Stimulated activated CD8-positive, alpha-beta memory T cell treated with anti-CD3 and anti-CD28 coated beads, Interleukin-12 subunit alpha, Interleukin-12 subunit beta, amount 100 ng/mL, for 4 hours (primary cell): ENCODE measurements around the gene MACF1.

Experiments used
- DNase-seq: peaks from one replicate; pipeline ENCODE4 v3.0.0-alpha.2; 2020; ENCODE audit warnings: low read depth

The MACF1 gene

DNA sequence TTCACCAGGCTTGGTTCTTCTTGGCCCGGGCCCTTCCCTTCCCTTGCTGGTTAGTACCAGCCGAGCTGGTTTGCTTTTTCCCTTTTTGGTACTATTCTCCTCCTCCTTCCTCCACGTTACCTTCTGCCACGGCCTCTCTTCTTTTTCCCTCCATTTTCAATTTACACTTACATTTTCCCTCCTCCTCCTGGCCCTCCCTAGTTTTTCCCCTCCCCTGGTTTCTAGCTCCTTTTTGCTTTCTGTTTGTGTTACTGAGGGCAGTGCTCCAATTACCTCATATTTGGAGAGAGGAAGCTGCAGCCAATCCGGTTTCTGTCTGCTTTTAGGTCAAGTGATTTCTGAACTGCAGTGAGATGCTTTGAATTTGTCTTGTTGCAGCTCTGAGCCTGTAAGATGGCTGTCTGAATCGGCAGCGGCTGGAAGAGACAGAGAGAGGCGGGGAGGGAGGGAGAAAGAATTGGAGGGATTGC is 63.7 kb downstream of the MACF1 start:
- no peak for DNase-seq

DNA sequence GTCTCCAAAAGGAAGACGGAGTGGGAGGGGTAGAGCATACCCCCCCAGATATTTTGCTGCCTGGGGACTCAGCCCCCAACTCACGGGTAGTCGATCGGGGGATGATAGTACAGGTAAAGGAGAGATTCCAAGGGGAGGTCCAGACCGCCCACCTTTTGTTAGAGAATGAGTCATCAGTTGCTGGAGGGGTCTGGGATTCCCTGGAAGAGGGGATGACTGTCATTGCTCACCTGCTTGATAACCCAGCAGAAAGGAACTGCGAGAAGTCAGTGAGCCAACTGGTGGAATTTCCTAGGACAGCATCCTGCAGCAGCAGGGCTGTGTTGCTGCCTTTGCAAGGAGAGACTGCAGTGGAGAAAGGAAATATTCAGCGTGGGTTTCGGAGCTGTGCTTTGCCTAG is 64.4 kb downstream of the MACF1 start:
- no peak for DNase-seq

DNA sequence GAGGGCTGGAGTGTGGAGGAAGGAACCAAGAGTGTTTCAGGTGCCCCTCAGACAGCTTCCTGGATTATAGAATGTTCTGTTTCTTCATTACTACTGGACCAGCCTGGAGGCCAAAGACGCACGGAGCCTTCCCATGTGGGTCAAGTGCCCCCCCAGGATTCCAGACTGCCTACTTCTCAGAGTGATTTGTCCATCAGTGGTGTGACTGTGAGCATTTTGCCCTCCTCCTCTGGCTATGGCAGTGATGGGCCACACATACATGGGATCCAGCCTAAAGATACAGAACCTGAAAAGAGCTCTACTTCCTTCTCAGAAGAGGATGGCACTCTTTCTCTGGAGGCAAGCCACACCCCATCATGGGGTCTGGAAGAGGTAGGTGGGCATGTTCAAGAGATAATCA is 64.9 kb downstream of the MACF1 start:
- no peak for DNase-seq

DNA sequence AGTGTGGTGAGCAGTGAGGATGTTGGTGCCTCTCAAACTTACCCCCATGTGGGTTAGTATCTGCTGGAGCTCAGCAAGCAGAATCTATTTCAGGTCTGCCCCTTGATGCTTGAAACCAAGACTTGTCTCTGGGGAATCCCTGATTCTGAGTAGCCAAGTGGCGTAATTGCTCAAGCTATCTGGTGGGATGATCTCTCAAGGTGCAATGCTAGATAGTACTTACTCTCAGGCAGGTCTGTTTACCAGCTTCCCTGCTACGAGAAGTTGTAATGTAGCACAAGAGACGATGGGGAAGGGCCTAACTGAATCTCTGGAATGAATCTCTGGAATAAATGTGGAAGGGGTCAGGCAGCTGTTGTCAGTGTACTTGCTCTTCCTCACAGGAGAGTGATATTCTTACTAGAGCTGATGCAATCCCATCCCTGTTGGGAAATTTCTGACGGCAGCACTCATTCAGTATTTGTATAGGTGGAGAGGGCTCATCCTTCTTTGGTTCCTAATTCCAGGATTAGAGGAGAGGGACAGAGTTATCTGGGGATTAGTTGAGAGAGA is 65.4 kb downstream of the MACF1 start:
- DNase-seq = no peak

DNA sequence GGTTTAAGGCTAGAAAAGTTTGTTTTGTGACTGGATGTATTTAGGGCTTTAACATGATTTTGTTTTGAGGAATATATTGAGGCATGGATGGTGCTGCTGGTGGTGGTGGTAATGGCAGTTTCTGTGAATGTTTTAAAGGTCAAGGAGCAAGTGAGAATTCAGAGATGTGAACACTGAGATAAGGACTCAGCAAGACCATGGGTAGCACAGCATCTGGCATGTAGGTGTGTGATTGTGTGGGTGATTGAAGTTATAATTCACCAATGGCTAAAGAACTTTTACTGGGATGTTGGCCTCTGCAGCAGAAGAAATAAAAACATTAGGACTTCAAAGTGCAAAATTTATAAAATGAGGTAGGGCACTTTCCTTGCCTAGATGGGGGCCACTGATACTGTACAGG is 65.9 kb downstream of the MACF1 start:
- DNase-seq = no peak

DNA sequence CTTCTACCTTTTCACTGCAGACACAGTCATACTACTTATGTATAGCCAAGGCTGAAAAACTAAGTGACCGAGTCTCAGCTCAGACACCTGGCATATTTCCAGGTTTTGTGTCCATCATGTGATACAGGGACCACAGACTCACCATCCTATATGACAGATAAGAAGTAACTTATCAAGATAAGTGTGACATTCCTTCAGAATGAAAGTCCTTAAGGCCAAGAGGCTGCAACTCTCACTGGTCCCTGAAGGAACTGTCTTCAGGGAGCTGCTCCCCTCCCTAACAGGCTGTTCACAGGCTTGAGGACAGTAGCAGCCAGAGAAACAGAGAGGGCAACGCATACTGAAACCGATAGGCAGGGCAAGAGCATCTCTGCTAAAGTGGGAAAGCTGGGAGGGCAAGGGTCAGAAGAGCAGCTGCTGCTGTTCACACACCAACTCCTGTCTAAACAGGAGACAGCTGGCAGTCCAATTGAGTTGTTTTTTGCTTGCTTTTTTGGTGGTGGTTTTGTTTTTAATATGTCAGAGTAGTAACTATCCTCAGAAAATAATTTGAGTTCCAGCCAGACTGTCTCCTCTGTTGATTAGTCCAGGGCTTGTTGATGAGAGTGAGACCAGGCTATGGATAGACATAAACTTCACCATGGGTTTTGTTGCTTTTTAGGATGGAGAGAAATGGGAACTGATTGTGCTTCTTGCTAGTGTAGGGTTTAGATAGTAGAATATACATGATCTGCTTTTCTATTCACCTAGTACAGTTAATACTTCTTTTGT is 67.7 kb downstream of the MACF1 start:
- no peak for DNase-seq

DNA sequence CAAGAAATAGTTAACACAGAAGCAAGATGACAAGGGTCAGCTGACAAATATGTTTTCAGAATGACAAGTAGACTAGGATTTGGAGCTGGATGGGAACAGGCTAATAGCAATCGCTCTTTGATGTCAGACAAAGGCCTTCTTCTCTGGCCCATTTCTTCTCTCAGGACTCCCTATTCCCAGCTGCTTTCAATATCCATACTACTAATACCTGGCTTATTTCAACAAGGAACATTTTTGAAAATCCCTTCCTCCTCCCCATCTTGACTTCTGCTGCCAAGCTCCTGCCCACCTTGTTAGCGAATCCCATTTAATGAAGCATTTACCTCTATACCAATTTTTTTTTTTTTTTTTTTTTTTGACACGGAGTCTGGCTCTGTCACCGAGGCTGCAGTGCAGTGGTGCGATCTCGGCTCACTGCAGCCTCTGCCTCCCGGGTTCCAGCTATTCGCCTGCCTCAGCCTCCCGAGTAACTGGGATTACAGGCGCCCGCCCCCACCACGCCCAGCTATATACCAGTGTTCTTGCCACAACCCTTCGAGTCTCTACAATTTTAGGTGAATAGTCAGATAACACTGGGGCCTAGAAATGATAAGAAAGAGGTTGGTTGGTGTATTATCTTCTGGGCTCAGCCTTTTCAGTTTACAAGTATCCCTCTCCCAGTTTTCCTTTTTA is 68.4 kb downstream of the MACF1 start:
- DNase-seq = no peak

DNA sequence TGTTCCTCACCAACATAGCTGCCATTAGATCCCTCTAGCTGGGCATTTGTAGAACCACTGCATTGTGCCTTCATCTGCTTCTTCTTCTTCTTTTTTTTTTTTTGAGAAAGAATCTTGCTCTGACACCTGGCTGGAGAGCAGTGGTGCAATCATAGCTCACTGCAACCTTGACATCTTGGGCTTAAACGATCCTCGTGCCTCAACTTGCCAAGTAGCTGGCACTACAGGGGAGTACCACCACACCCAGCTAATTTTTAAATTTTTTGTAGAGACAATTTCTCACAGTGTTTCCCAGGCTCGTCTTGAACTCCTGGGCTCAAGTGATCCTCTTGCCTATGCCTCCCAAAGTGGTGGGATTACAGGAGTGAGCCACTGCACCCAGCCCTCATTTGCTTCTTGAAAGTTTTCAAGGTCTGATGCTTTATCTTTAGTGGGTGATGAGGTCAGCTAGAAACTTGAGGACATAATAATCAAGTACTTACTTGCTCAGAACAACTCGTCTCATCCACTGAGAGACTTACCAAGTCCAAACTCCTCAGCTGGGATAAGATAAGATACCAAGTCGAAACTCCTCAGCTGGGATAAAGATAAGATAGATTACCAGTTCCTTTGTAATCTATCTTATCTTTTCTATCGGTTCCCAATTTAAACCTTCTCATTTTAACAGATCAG is 71.5 kb downstream of the MACF1 start:
- no peak for DNase-seq

DNA sequence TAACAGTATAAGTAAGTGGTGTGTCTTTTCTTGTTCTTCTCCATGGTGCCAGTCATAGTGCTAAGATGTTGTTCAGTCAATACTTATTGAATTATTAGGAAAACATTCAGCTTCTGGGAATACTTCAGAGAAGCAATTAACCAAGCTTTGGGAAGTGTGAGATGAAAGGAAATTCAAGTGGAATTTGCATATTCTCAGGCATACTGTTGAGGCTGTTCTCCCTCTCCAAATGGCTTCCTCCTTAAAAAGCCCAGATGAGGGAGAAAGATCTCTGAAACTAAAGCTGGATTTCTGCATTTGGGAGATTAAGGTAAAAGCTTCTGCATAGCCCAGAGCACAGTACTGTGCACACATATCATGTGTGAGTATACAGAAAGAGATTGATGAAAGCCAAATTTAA is 73.4 kb downstream of the MACF1 start:
- no peak for DNase-seq

DNA sequence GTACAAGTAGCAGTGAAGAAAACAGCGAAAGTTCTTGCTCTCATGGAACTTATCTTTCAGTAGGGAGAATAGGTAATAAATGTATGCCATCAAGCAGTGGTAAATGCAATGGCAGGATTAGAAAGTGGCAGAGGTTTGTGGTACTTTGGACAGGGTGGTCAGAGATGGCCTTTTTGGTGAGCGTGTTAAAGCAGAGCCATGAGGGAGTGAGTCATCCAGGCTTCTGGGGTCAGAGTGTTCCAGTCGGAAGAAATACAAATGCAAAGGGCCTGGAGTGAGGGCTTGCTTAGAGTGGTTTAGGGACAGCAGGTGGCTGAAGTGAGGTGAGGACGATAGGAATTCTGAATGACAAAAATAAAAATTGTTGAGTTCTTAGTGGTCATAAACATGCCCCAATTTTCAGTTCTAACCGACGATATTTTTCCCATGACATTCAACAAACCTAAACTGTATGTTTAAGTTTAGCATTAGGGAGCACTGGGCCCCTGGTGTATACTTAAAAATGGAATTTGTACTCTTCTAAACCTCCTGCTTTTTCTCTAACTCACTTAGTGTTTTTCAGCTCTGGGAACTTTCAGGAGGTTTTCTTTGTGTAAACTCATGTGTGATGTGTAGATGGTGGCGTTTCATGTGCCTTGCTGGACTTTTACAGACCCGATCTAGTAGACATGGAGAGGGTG is 78.2 kb downstream of the MACF1 start:
- no peak for DNase-seq

DNA sequence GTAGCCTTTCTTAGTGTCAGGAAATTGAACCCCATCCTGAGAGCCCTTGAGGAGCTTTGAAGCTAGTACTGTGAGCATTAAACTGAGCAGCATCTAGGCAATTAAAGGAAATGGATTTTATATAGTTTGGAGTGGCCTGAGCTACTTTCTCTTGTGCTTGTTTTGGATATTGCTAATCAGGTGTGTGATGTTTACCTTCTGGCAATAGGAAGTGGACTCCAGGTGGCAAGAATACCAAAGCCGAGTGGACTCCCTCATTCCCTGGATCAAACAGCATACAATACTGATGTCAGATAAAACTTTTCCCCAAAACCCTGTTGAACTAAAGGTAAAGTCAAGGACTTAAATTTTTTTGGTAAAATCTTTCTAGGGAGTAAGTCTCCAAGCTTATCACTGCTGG is 79.4 kb downstream of the MACF1 start:
- DNase-seq = no peak

DNA sequence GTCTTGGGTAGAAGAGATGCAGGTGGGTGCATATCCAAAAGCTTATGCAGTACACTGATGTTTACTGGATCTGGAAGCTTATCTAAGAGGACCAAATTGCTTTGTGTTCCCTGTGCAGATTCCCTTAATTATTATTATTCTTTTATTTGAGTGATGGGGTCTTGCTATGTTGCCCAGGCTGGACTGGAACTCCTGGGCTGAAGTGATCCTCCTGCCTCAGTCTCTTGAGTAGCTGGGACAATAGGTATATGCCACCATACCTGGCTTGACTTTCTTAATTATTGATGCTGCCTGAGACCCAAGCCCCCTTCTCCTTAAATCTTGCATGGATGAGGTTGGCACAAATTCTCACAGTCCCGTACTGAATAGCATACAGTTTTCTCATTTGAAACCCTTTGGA is 83.0 kb downstream of the MACF1 start:
- no peak for DNase-seq

DNA sequence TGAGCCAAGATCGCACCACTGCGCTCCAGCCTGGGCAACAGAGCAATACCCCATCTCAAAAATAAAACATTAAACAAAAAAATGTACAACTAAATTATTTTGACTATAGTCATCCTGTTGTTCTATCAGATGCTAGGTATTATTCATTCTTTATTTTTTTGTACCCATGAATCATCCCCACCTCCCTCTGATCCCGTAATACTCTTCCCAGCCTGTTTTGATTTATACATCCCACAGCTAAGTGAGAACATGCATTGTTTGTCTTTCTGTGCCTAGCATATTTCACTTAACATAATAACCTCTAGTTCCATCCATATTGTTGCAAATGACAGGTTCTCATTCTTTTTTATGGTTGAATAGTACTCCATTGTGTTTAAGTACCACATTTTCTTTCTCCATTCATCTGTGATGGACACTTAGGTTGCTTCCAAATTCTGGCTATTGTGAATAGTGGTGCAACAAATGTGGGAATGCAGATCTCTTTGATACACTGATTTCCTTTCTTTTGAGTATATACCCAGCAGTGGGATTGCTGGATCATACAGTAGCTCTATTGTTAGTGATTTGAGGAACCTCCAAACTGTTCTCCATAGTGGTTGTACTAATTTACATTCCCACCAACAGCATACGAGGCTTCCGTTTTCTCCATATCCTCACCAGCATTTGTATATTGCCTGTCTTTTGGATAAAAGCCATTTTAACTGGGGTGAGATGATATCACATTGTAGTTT is 84.4 kb downstream of the MACF1 start:
- no peak for DNase-seq

DNA sequence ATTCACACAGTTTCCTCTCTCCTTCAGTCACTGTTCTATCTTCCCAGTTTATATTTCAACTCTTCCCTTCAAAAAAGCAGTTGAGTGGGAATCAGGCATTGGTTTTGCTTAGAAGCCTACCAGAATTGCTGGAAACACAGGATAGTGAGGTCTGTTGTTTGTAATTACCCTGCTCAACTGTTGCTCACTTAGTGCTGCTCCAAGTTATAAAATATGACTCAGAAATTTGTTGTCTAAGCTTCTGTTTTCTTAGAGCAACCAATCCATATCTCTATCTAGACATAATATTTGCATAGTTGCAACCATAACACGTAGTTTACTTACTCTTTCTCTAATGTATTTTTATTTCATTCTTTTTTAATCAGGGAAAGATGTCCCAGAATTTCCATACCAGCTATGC is 87.9 kb downstream of the MACF1 start:
- no peak for DNase-seq

DNA sequence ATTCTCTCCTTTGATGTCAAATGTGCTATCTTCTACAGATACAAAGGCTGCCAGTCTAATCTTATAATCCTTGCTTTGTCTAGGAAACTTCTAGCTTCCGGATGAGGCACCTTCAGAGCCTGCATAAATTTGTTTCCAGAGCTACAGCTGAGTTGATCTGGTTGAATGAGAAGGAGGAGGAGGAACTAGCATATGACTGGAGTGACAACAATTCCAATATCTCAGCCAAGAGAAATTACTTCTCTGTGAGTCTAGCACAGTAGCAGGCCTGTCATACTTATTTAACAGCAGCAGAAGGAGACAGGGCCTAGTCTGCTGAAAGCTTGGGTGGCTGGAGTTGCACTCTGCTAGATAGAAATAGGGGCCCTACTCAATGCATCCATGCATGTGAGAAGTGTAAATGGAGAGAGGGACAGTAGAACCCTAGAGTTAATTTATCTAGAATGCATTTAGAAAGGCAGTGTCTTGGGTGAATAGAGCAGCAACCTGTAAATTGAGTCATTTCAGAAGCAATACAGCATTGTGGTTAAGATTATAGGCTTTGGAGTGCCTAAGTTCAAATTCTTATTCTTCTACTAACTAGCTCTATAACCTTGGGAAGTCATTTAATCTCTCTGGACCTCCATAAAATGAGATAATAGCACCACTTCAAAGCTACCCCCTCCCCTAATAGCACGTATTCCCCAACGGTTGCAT is 89.0 kb downstream of the MACF1 start:
- DNase-seq = no peak

DNA sequence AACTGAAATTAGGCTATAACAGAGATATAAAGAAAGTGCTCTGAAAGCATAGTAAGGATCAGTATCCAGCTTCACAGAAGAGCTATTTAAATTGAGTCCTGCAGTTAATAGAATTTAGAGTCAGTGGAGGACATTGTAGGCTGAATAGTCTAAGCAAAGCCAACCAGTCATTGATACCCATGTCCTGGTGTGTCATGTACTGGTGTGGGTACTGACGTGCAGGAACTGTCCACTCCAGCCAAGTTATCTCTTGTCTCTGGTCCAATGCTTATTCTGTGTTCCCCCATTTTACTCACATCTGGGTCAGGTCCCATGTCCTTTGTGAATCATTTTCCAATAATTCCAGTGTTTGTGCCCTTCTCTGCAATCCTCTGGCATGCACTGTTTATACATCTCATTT is 90.0 kb downstream of the MACF1 start:
- DNase-seq = no peak

DNA sequence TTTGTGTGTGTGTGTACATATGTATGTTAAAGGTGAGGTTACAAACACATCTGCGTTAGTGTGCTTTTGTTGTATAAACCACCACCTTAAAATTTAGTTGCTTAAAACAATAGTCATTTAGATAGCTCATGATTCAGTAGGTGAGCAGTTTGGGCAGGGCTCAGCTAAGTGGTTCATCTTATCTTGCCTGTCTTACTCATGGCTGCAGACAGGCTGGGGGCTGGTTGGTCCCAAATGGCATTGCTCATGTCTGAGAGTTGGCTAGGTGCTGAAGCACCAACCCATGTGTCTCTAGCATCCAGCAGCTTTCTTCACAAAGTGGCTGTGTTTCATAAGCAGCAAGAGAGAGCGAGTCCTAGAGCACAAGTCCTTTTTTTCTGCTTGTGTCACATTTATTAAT is 91.4 kb downstream of the MACF1 start:
- DNase-seq = no peak

DNA sequence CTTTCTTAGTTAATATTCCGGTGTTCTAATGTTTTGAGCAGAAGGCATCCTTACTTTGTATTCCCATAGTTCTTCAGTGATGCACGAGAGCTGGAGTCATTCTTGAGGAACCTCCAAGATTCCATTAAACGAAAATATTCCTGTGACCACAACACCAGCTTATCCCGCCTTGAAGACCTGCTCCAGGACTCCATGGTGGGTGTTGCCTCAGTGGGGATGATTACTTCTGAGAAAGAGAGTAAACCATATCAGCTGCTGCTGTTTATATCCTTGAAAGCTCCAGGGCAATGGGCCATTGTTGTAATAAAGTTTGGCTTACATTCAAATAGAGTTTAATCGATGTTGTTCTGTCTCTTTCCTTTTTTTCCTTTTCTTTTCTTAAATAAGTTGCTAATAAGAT is 93.1 kb downstream of the MACF1 start:
- no peak for DNase-seq

DNA sequence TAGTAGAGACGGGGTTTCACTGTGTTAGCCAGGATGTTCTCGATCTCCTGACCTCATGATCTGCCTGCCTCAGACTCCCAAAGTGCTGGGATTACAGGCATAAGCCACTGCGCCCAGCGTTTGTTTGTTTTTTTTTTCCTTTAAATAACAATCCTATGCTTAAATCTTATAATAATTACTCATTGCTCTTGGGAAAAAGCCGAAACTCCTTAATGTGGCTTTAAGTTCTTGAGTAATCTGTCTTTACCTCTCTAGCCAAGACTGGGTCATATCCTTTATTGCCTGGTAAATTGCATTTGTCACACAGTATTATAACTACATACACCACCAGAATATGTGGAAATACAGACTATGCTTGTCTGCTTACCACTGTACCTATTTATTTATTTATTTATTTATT is 97.1 kb downstream of the MACF1 start:
- no peak for DNase-seq

DNA sequence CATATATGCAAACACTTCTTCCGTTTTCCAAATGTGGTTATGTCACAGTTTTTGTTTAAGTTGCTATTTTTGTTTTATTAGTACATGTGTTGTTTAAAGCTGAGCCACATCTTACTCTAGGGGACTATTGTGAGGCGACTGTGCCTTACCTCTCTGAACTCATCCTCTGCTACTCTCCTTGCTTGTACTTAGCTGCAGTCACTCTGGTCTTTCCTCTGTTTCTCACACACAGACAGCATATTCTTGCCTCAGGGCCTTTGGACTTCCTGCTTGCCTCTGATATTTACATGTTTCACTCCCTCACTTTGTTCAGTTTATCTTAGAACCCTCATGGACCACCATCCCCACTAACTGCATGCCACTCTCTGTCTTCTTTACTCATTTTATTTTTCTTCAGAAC is 101.1 kb downstream of the MACF1 start:
- DNase-seq = no peak

DNA sequence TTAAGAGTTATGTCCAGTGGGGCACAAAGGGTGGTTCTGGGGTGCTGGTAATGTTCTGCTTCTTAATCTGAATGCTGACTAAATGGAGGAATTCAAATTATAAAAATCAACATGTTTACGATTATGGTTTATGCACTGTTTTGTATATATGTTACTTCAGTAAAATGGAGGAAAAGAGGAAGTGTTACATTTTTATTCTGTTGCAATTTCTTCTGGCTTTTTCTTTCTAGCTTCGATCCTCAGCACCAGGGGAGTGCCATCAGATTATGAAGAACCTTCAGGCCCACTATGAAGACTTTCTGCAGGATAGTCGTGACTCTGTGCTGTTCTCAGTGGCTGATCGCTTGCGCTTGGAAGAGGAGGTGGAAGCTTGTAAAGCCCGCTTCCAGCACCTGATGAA is 105.5 kb downstream of the MACF1 start:
- DNase-seq = no peak
